Right lobe of liver (tissue), 4 donors: ENCODE measurements around the gene RPS27L.

Experiments used
- POLR2A ChIP-seq: fragments of 450-650 bp; IDR thresholded peaks from one replicate; pipeline ENCODE4 v1.6.1; 2017; ENCODE audit warnings: antibody characterized with exemption, mild to moderate bottlenecking
- TF ChIP-seq, protein P1 (sequence below), 4 donors: fragments of 200-600 bp in 3 of 4; fragments of 450-650 bp in 1 of 4; IDR thresholded peaks; one replicate each; pipeline versions ENCODE4 v1.5.1 to v1.8.0; 2016 to 2022; ENCODE audit warnings: antibody characterized with exemption in 4 of 4, mild to moderate bottlenecking in 2 of 4
- donor health status: DM: no; HTN: no; CAD: no.
- donor health status: DM: no; HTN: no; CAD: no.
- donor health status: DM: no; HTN: yes; CAD: no.

DNA sequence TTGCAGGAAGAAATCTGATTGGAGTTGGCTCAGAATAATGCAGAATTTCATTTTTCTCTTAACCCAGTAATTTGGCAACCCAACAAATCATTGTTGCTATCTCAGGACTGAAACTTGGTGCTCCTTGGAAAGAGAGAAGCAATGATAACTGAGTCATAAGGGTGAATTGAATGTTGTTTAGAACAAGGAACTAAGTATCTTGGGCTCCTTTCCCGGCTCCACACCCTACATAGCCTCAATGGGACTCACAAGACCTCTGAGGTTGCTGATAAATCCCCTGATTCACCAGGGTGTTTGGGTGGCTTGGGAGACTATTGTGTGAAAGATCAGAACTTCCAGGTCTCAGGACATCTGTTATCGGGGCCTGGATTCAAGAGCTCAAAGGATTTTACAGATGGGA is 24.4 kb upstream of the RPS27L start:
- TF ChIP-seq POLR2A, result no peak
- TF ChIP-seq, protein P1, sequence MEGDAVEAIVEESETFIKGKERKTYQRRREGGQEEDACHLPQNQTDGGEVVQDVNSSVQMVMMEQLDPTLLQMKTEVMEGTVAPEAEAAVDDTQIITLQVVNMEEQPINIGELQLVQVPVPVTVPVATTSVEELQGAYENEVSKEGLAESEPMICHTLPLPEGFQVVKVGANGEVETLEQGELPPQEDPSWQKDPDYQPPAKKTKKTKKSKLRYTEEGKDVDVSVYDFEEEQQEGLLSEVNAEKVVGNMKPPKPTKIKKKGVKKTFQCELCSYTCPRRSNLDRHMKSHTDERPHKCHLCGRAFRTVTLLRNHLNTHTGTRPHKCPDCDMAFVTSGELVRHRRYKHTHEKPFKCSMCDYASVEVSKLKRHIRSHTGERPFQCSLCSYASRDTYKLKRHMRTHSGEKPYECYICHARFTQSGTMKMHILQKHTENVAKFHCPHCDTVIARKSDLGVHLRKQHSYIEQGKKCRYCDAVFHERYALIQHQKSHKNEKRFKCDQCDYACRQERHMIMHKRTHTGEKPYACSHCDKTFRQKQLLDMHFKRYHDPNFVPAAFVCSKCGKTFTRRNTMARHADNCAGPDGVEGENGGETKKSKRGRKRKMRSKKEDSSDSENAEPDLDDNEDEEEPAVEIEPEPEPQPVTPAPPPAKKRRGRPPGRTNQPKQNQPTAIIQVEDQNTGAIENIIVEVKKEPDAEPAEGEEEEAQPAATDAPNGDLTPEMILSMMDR (IDR thresholded peaks at IDR 0.05), result no peak
